ENCODE data around the gene MNT. TPM values are rescaled to one million over a fixed set of nuclear protein-coding genes. Genes with fewer than 3 reads are reported as not detected.

MNT gene
- total RNA-seq, 1 donor from 2014 or later = 28.5 TPM

GRCh38 chr17:2412561-2413021 is 11.7 kb upstream of the MNT start:
- no peaks in the 10 kb centered on the region for H3K9me3 ChIP-seq
- H3K27ac ChIP-seq = peak overlapping the region; percentile 70
- no peak overlapping the region for H3K4me3 ChIP-seq
- TF ChIP-seq CTCF (IDR thresholded peaks at IDR 0.05) (no peak), POLR2AphosphoS5 (IDR thresholded peaks at IDR 0.05; ENCODE audit: insufficient read depth in 1 of 2, low read depth in 1 of 2) (no peak), POLR2A (IDR thresholded peaks at IDR 0.05) (no peak)
- no peak for DNase-seq (ENCODE audit: extremely low spot score in 2 of 2)
- H3K4me1 ChIP-seq = peaks cover 14% of the 10 kb centered on the region
- intact Hi-C loops (cut with DNase I) = no loop called here
- no peaks in the 10 kb centered on the region for H3K36me3 ChIP-seq
- H3K27me3 ChIP-seq = no peaks in the 10 kb centered on the region

GRCh38 chr17:2410951-2411350 is 10.1 kb upstream of the MNT start:
- intact Hi-C loops (cut with DNase I) = no loop called here
- Histone ChIP-seq H3K36me3 (no peaks in the 10 kb centered on the region), H3K27ac (no peak overlapping the region), H3K9me3 (no peaks in the 10 kb centered on the region), H3K4me1 (peaks cover 25% of the 10 kb centered on the region), H3K4me3 (no peak overlapping the region), H3K27me3 (no peaks in the 10 kb centered on the region)
- no peak for DNase-seq (ENCODE audit: extremely low spot score in 2 of 2)
- TF ChIP-seq POLR2AphosphoS5 (IDR thresholded peaks at IDR 0.05; ENCODE audit: insufficient read depth in 1 of 2, low read depth in 1 of 2) (no peak), CTCF (IDR thresholded peaks at IDR 0.05) (peak in 1 of 3 experiments; percentile 4), POLR2A (IDR thresholded peaks at IDR 0.05) (no peak)

- Histone ChIP-seq H3K27ac (peak overlapping the region; percentile 99), H3K9me3 (no peaks in the 10 kb centered on the region), H3K4me1 (peaks cover 57% of the 10 kb centered on the region), H3K4me3 (peak overlapping the region in 1 of 2 donors; percentile 0), H3K27me3 (no peaks in the 10 kb centered on the region), H3K36me3 (no peaks in the 10 kb centered on the region)
- DNase-seq (ENCODE audit: extremely low spot score in 2 of 2) = peak in 1 of 2 donors; percentile 94
- TF ChIP-seq CTCF (IDR thresholded peaks at IDR 0.05) = no peak
- TF ChIP-seq POLR2AphosphoS5 (IDR thresholded peaks at IDR 0.05; ENCODE audit: insufficient read depth in 1 of 2, low read depth in 1 of 2) = peak; percentile 79 to 92
- peak in 1 of 2 donors; percentile 37 for TF ChIP-seq POLR2A (IDR thresholded peaks at IDR 0.05)
- intact Hi-C loops (cut with DNase I) = no loop called here
Observed at GRCh38 chr17:2406903-2407790, 6.3 kb upstream of the MNT start.

- DNase-seq (ENCODE audit: extremely low spot score in 2 of 2) = peak in 1 of 2 donors; percentile 87
Observed at GRCh38 chr17:2406271-2406902, 5.5 kb upstream of the MNT start.

More at GRCh38 chr17:2406271-2406902, 5.5 kb upstream of the MNT start:
- intact Hi-C loops (cut with DNase I) = no loop called here
- Histone ChIP-seq H3K27me3 (no peaks in the 10 kb centered on the region), H3K27ac (peak overlapping the region; percentile 99), H3K9me3 (no peaks in the 10 kb centered on the region), H3K4me3 (peak overlapping the region in 1 of 2 donors; percentile 0), H3K4me1 (peaks cover 57% of the 10 kb centered on the region), H3K36me3 (no peaks in the 10 kb centered on the region)
- TF ChIP-seq CTCF (IDR thresholded peaks at IDR 0.05) (no peak), POLR2AphosphoS5 (IDR thresholded peaks at IDR 0.05; ENCODE audit: insufficient read depth in 1 of 2, low read depth in 1 of 2) (peak in 1 of 2 donors; percentile 15)

Measured in vagina (tissue), 2 donors.